ENCODE data around the gene AIP. TPM values are rescaled to one million over a fixed set of nuclear protein-coding genes. Genes with fewer than 3 reads are reported as not detected.

The AIP gene
- total RNA-seq, 1 donor from 2014 or later = 55.3 TPM

DNA sequence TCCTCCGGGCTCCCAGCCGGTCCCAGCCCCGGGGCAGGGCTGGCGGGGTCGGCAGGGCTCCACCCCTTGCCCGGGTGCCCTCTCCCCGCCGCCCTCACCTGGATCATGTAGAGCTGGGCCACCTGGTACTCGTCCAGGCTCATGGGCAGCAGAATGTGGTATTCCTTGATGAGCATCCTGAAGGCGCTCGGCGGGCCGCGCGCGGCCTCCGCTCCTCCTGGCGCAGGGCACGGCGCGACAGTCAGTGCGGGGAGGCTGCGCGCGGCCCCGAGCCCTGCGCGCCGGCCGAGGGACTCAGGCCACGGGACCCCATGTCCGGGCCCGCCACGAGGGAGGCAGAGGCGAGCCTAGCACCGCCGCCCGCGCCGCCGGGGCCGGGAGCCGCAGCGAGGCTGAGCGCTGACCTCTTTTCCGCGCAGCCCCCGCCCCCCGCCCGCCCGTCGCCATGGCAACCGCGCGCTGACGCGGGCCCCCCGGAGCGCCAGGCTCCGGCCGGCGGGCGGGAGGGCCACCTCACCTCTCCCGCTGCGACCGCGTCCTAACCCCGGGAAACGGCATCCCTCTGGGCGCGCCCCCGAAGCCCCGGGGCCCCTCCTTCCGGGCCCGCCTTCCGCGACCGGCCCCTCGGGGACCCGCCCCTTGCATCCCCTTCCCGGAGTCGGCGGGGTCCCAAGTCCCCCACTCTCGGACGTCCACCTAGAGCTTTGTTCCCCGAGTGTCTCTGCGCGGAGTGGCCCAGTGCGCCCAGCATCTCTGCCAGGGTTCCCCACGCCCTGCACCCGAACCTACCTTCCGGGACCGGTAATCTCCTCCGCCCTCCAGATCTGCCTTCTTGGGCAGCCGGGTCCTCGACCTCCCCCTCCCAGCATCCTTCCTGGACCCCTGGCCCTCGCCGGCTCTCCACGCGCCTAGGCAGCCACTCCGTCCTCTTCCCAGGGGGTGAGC lies 21.5 kb downstream of the AIP start:
- Histone ChIP-seq H3K4me3 (peak overlapping the region; percentile 97), H3K27ac (replicated peaks) (peak overlapping the region; percentile 100), H3K9me3 (replicated peaks) (no peaks in the 10 kb centered on the region), H3K36me3 (peaks cover 29% of the 10 kb centered on the region), H3K27me3 (ENCODE audit: low read depth) (no peaks in the 10 kb centered on the region), H3K4me1 (peaks cover 68% of the 10 kb centered on the region)
- no peak for TF ChIP-seq CTCF (IDR thresholded peaks at IDR 0.05; ENCODE audit: borderline replicate concordance)
- intact Hi-C loops (cut with micrococcal nuclease) = loop anchor here (10.0 kb wide), 1 partner anchor 109 kb away; the partner anchor contains the start of gene RAD9A
- DNase-seq = no peak

DNA sequence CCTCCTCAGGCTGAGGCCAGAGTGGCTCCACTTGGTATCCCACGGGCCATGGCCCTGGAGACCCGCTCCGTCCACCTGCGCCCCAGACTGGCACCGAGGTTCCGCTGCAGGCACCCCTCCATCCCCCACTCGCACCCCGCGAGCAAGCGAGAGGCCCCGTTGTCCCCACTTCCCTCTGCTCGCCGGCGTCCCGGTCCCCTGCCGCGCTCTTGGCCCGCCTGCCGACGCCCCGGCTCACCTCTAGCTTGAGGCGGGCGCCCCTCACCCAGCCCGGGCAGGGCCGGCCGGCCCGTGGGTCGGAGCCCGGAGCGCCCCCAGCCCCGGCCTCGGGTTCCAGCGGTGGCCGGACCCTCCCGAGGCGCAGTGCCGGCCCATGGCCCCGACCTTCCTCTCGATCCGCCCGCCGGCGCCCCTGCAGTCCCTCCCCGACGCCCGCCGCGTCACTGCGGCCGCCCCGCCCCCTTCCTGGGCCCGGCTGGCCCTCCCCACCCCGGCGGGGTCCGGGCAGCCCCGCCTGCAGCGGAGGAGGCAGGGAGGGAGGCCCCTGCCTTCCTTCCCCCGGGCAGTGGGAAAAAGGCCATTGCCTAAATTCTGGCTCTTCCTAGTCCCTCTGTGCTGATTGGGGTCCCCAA lies 22.2 kb downstream of the AIP start, which contains the start of gene PITPNM1:
TSS of gene PITPNM1 (minus strand) at position 414 of the 632 bp plus-strand sequence. CDS start 1,183 bp downstream, outside the sequence.
- intact Hi-C loops (cut with micrococcal nuclease) = loop anchor here (10.0 kb wide), 1 partner anchor 110 kb away; the partner anchor contains the start of gene RAD9A

GRCh38 chr11:67505605-67506396 lies 23.0 kb downstream of the AIP start:
- peak overlapping the region; percentile 97 for H3K4me3 ChIP-seq
- peak; percentile 98 for TF ChIP-seq CTCF (IDR thresholded peaks at IDR 0.05; ENCODE audit: borderline replicate concordance)

More for the DNA sequence above, 22.2 kb downstream of the AIP start, which contains the start of gene PITPNM1:
- Histone ChIP-seq H3K36me3 (peaks cover 24% of the 10 kb centered on the region), H3K27ac (replicated peaks) (peak within 1 kb of the TSS; percentile 100), H3K27me3 (ENCODE audit: low read depth) (no peaks in the 10 kb centered on the region), H3K4me3 (peak within 1 kb of the TSS; percentile 97), H3K4me1 (peaks cover 68% of the 10 kb centered on the region), H3K9me3 (replicated peaks) (no peaks in the 10 kb centered on the region)
- no peak for TF ChIP-seq CTCF (IDR thresholded peaks at IDR 0.05; ENCODE audit: borderline replicate concordance)
- peak; percentile 86 for DNase-seq

DNA sequence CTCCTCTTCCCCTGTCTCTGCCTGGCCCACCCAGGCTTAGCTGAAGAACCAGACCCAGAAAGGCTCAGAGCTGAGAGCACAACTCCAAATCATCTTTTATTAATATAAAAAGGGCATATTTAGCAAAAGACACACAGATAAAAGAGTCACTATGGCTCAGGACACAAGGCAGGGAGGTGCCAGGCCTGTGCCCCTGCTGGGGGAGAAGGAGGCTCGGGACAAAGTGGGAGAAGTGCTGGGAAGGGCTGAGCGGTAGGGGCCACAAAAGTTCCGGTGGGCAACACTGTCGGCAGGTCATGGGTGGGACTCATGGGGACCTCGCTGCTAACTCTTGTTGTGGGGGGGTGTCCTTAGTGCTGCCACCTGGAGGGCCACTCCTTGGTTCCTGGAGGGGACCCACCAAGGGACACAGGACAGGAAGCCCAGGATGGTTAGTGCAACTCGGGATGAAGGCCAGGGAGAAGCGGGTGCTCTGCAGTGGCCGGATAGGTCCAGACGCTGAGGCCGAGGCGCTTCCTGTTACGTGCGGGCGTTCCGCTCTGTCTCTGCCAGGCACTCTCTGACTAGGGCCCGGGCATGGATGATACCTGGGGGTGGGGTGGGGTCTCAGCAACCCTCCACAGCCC lies 23.7 kb downstream of the AIP start:
- Histone ChIP-seq H3K36me3 (peaks cover 20% of the 10 kb centered on the region), H3K27ac (replicated peaks) (peak overlapping the region; percentile 100), H3K27me3 (ENCODE audit: low read depth) (no peaks in the 10 kb centered on the region), H3K9me3 (replicated peaks) (no peaks in the 10 kb centered on the region), H3K4me1 (peaks cover 58% of the 10 kb centered on the region), H3K4me3 (peak overlapping the region; percentile 97)
- no peak for DNase-seq
- peak; percentile 33 for TF ChIP-seq CTCF (IDR thresholded peaks at IDR 0.05; ENCODE audit: borderline replicate concordance)
- intact Hi-C loops (cut with micrococcal nuclease) = loop anchor here (10.0 kb wide), 1 partner anchor 112 kb away; the partner anchor contains the start of gene RAD9A

More at GRCh38 chr11:67505605-67506396, 23.0 kb downstream of the AIP start:
- H3K4me1 ChIP-seq = peaks cover 62% of the 10 kb centered on the region
- no peaks in the 10 kb centered on the region for H3K27me3 ChIP-seq (ENCODE audit: low read depth)
- intact Hi-C loops (cut with micrococcal nuclease) = loop anchor here (10.0 kb wide), 1 partner anchor 111 kb away; the partner anchor contains the start of gene RAD9A
- H3K27ac ChIP-seq (replicated peaks) = peak overlapping the region; percentile 100
- peaks cover 22% of the 10 kb centered on the region for H3K36me3 ChIP-seq
- H3K9me3 ChIP-seq (replicated peaks) = no peaks in the 10 kb centered on the region
- peak; percentile 87 for DNase-seq

Data from left ventricle myocardium inferior (tissue), 1 donor.